MM.1S (cell line): ENCODE data around the gene USP47.

Experiments used
- EZH2 ChIP-seq: fragments of 300-600 bp; sonication (generic); optimal IDR thresholded peaks from 2 replicates; pipeline ENCODE3; 2017; ENCODE audit warnings: low read depth, mild to moderate bottlenecking, antibody characterized with exemption, low read length, mixed read lengths
- EZH2phosphoT487 ChIP-seq: fragments of 300-600 bp; sonication (generic); IDR thresholded peaks from 2 replicates; pipeline ENCODE4 v1.6.1; 2018; ENCODE audit warnings: antibody characterized with exemption, low read length
- TF ChIP-seq, protein P1 (sequence below): fragments of 300-600 bp; sonication (generic); IDR thresholded peaks from 2 replicates; pipeline ENCODE4 v1.5.1; 2016; ENCODE audit warnings: antibody characterized with exemption, low read length, mixed read lengths

DNA sequence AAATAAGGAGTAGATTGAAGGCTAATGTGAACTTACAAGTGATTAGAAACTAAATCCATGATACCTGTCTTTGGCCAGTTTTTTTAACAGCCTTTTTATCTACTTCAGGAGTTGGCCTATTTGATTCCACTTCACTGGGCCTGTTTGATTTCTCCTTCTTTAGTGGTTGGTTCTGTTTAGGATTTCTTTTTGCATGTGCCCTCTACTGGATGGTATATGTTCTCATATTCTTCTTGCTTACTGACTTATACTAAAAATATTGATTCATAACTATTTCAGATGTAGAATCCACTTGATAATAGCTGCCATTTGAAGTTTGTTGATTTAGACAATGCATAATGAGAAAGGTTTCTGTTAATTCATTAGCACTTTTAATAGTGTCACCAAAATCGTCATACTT, 53.9 kb downstream of the USP47 start:
- TF ChIP-seq, protein P1, sequence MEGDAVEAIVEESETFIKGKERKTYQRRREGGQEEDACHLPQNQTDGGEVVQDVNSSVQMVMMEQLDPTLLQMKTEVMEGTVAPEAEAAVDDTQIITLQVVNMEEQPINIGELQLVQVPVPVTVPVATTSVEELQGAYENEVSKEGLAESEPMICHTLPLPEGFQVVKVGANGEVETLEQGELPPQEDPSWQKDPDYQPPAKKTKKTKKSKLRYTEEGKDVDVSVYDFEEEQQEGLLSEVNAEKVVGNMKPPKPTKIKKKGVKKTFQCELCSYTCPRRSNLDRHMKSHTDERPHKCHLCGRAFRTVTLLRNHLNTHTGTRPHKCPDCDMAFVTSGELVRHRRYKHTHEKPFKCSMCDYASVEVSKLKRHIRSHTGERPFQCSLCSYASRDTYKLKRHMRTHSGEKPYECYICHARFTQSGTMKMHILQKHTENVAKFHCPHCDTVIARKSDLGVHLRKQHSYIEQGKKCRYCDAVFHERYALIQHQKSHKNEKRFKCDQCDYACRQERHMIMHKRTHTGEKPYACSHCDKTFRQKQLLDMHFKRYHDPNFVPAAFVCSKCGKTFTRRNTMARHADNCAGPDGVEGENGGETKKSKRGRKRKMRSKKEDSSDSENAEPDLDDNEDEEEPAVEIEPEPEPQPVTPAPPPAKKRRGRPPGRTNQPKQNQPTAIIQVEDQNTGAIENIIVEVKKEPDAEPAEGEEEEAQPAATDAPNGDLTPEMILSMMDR: no peak
- TF ChIP-seq EZH2 (no peak), EZH2phosphoT487 (no peak)
